HepG2 (cell line): ENCODE results near the gene TARBP2.

Experiments used
- ATF1 ChIP-seq: IDR thresholded peaks from 2 replicates; pipeline ENCODE4 v1.6.1; 2016; ENCODE audit warnings: mild to moderate bottlenecking, control low read depth
- HMGA1 ChIP-seq: sonication (generic); formaldehyde crosslinking; conservative IDR thresholded peaks from 2 replicates; pipeline ENCODE4 v1.4.0; 2020; ENCODE audit warnings: missing genetic modification reagents
- NR3C1 ChIP-seq: sonication (generic); formaldehyde crosslinking; IDR thresholded peaks from 2 replicates; pipeline ENCODE4 v1.4.0; 2020; ENCODE audit warnings: missing genetic modification reagents
- NRL ChIP-seq: sonication (generic); formaldehyde crosslinking; IDR thresholded peaks from 2 replicates; pipeline ENCODE4 v1.5.0; 2020; ENCODE audit warnings: missing genetic modification reagents, mild to moderate bottlenecking, moderate library complexity, borderline replicate concordance
- PAWR ChIP-seq: sonication (generic); formaldehyde crosslinking; IDR thresholded peaks from 2 replicates; pipeline ENCODE4 v1.4.0; 2020; ENCODE audit warnings: missing genetic modification reagents, mild to moderate bottlenecking, borderline replicate concordance
- POLR2AphosphoS2 ChIP-seq: IDR thresholded peaks from 2 replicates; pipeline ENCODE4 v1.6.1; 2011; ENCODE audit warnings: low read depth, low read length, improper control_type of control experiment
- SRF ChIP-seq: IDR thresholded peaks from 2 replicates; pipeline ENCODE4 v1.6.1; 2011; ENCODE audit warnings: mild to moderate bottlenecking, low read depth, low read length, moderate library complexity
- ZNF234 ChIP-seq: sonication (generic); formaldehyde crosslinking; conservative IDR thresholded peaks from 2 replicates; pipeline ENCODE4 v1.5.1; 2020; ENCODE audit warnings: mild to moderate bottlenecking, missing genetic modification reagents
- TF ChIP-seq, protein P1 (sequence below): sonication (generic); formaldehyde crosslinking; IDR thresholded peaks from 2 replicates; pipeline ENCODE4 v1.4.0; 2020; ENCODE audit warnings: low read depth, missing genetic modification reagents
- TF ChIP-seq, protein P2 (sequence below): IDR thresholded peaks from 2 replicates; pipeline ENCODE4 v1.6.1; 2012; ENCODE audit warnings: inconsistent platforms
- TF ChIP-seq, protein P3 (sequence below): IDR thresholded peaks from 2 replicates; pipeline ENCODE4 v1.6.1; 2016; ENCODE audit warnings: low read depth, borderline replicate concordance
- TF ChIP-seq, protein P4 (sequence below): sonication (generic); formaldehyde crosslinking; IDR thresholded peaks from 2 replicates; pipeline ENCODE4 v1.4.0; 2020; ENCODE audit warnings: missing genetic modification reagents, mild to moderate bottlenecking, borderline replicate concordance
- TF ChIP-seq, protein P5 (sequence below): sonication (generic); formaldehyde crosslinking; IDR thresholded peaks from 2 replicates; pipeline ENCODE4 v1.5.0; 2020; ENCODE audit warnings: mild to moderate bottlenecking, missing genetic modification reagents, borderline replicate concordance
- TF ChIP-seq, protein P6 (sequence below), 2 experiments: sonication (generic) in 1 of 2; formaldehyde crosslinking in 1 of 2; IDR thresholded peaks; 2 replicates each; pipeline versions ENCODE4 v1.5.1 to v1.6.1; 2011 to 2020; ENCODE audit warnings: borderline replicate concordance in 1 of 2, low read depth in 1 of 2, low read length in 1 of 2, mild to moderate bottlenecking in 1 of 2, missing genetic modification reagents in 1 of 2, moderate library complexity in 1 of 2

DNA sequence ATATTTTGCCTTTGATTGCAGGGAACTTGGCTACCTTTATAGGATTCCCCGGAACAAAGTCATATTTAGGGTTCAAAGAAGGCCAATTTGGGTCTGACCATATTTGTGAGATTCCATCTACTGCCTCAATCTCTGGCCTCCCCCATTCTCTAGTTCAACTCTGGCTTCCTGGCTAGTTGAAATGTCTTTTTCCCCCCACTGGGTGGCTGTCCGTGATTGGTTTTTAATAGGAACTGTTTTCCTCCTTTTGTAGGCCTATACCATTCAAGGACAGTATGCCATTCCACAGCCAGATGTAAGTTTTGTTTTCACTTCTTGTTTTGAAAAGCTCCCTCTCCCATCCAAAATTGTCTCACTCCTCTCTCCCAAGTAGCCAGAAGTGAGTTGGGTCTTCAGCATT is 35.4 kb upstream of the TARBP2 start:
- TF ChIP-seq POLR2AphosphoS2 (no peak), NR3C1 (no peak), ZNF234 (CRISPR knock-in tag) (no peak), HMGA1 (CRISPR knock-in tag) (no peak), PAWR (CRISPR knock-in tag) (no peak), NRL (CRISPR knock-in tag) (no peak), ATF1 (CRISPR knock-in tag) (no peak), SRF (no peak)
- TF ChIP-seq, protein P1, sequence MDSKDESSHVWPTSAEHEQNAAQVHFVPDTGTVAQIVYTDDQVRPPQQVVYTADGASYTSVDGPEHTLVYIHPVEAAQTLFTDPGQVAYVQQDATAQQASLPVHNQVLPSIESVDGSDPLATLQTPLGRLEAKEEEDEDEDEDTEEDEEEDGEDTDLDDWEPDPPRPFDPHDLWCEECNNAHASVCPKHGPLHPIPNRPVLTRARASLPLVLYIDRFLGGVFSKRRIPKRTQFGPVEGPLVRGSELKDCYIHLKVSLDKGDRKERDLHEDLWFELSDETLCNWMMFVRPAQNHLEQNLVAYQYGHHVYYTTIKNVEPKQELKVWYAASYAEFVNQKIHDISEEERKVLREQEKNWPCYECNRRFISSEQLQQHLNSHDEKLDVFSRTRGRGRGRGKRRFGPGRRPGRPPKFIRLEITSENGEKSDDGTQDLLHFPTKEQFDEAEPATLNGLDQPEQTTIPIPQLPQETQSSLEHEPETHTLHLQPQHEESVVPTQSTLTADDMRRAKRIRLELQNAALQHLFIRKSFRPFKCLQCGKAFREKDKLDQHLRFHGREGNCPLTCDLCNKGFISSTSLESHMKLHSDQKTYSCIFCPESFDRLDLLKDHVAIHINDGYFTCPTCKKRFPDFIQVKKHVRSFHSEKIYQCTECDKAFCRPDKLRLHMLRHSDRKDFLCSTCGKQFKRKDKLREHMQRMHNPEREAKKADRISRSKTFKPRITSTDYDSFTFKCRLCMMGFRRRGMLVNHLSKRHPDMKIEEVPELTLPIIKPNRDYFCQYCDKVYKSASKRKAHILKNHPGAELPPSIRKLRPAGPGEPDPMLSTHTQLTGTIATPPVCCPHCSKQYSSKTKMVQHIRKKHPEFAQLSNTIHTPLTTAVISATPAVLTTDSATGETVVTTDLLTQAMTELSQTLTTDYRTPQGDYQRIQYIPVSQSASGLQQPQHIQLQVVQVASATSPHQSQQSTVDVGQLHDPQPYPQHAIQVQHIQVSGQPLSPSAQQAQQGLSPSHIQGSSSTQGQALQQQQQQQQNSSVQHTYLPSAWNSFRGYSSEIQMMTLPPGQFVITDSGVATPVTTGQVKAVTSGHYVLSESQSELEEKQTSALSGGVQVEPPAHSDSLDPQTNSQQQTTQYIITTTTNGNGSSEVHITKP (CRISPR knock-in tag) = no peak
- TF ChIP-seq, protein P2, sequence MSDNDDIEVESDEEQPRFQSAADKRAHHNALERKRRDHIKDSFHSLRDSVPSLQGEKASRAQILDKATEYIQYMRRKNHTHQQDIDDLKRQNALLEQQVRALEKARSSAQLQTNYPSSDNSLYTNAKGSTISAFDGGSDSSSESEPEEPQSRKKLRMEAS = no peak
- TF ChIP-seq, protein P3, sequence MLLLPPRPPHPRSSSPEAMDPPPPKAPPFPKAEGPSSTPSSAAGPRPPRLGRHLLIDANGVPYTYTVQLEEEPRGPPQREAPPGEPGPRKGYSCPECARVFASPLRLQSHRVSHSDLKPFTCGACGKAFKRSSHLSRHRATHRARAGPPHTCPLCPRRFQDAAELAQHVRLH (CRISPR knock-in tag) = no peak
- TF ChIP-seq, protein P4, sequence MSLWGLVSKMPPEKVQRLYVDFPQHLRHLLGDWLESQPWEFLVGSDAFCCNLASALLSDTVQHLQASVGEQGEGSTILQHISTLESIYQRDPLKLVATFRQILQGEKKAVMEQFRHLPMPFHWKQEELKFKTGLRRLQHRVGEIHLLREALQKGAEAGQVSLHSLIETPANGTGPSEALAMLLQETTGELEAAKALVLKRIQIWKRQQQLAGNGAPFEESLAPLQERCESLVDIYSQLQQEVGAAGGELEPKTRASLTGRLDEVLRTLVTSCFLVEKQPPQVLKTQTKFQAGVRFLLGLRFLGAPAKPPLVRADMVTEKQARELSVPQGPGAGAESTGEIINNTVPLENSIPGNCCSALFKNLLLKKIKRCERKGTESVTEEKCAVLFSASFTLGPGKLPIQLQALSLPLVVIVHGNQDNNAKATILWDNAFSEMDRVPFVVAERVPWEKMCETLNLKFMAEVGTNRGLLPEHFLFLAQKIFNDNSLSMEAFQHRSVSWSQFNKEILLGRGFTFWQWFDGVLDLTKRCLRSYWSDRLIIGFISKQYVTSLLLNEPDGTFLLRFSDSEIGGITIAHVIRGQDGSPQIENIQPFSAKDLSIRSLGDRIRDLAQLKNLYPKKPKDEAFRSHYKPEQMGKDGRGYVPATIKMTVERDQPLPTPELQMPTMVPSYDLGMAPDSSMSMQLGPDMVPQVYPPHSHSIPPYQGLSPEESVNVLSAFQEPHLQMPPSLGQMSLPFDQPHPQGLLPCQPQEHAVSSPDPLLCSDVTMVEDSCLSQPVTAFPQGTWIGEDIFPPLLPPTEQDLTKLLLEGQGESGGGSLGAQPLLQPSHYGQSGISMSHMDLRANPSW (CRISPR knock-in tag) = no peak
- TF ChIP-seq, protein P5, sequence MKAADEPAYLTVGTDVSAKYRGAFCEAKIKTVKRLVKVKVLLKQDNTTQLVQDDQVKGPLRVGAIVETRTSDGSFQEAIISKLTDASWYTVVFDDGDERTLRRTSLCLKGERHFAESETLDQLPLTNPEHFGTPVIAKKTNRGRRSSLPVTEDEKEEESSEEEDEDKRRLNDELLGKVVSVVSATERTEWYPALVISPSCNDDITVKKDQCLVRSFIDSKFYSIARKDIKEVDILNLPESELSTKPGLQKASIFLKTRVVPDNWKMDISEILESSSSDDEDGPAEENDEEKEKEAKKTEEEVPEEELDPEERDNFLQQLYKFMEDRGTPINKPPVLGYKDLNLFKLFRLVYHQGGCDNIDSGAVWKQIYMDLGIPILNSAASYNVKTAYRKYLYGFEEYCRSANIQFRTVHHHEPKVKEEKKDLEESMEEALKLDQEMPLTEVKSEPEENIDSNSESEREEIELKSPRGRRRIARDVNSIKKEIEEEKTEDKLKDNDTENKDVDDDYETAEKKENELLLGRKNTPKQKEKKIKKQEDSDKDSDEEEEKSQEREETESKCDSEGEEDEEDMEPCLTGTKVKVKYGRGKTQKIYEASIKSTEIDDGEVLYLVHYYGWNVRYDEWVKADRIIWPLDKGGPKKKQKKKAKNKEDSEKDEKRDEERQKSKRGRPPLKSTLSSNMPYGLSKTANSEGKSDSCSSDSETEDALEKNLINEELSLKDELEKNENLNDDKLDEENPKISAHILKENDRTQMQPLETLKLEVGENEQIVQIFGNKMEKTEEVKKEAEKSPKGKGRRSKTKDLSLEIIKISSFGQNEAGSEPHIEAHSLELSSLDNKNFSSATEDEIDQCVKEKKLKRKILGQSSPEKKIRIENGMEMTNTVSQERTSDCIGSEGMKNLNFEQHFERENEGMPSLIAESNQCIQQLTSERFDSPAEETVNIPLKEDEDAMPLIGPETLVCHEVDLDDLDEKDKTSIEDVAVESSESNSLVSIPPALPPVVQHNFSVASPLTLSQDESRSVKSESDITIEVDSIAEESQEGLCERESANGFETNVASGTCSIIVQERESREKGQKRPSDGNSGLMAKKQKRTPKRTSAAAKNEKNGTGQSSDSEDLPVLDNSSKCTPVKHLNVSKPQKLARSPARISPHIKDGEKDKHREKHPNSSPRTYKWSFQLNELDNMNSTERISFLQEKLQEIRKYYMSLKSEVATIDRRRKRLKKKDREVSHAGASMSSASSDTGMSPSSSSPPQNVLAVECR (CRISPR knock-in tag) = no peak
- TF ChIP-seq, protein P6, sequence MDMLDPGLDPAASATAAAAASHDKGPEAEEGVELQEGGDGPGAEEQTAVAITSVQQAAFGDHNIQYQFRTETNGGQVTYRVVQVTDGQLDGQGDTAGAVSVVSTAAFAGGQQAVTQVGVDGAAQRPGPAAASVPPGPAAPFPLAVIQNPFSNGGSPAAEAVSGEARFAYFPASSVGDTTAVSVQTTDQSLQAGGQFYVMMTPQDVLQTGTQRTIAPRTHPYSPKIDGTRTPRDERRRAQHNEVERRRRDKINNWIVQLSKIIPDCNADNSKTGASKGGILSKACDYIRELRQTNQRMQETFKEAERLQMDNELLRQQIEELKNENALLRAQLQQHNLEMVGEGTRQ (IDR thresholded peaks at IDR 0.05; ENCODE audit: low read depth, low read length) = no peak
- TF ChIP-seq, protein P6 (CRISPR knock-in tag; IDR thresholded peaks at IDR 0.05; ENCODE audit: borderline replicate concordance) = no peak
